Lower leg skin (tissue), 3 donors: ENCODE data around the gene CYP8B1.

Experiments used
- CTCF ChIP-seq, 3 donors: fragments of 450-650 bp; IDR thresholded peaks; one replicate each; pipeline ENCODE4 v1.5.1; 2016; ENCODE audit warnings: antibody characterized with exemption in 3 of 3, mild to moderate bottlenecking in 3 of 3, moderate library complexity in 2 of 3
- POLR2A ChIP-seq, 2 donors: fragments of 450-650 bp; IDR thresholded peaks; one replicate each; pipeline ENCODE4 v1.6.1; 2016 to 2017; ENCODE audit warnings: antibody characterized with exemption in 2 of 2, mild to moderate bottlenecking in 1 of 2, moderate library complexity in 1 of 2

- TF ChIP-seq CTCF (IDR thresholded peaks at IDR 0.05) = no peak
- TF ChIP-seq POLR2A (IDR thresholded peaks at IDR 0.05) = no peak
Observed at GRCh38 chr3:42874749-42875148, 930 bp downstream of the CYP8B1 start.
